HUES48 (cell line): ENCODE measurements around the gene FHIT.

Experiments
- H3K27ac ChIP-seq: one replicate; pipeline ENCODE4 v1.7.0; 2013; ENCODE audit warnings: low read depth, low read length, inconsistent platforms
- H3K27me3 ChIP-seq: 2 replicates; pipeline ENCODE4 v1.6.1; 2013; ENCODE audit warnings: mild to moderate bottlenecking, low read length; ENCODE audit not compliant: control insufficient read depth, insufficient read depth
- H3K36me3 ChIP-seq: 2 replicates; pipeline ENCODE4 v1.6.1; 2013; ENCODE audit warnings: low read length; ENCODE audit not compliant: control insufficient read depth, insufficient read depth
- H3K4me1 ChIP-seq: 2 replicates; pipeline ENCODE4 v1.6.1; 2013; ENCODE audit warnings: mild to moderate bottlenecking, low read length; ENCODE audit not compliant: control insufficient read depth, insufficient read depth
- H3K4me3 ChIP-seq: 2 replicates; pipeline ENCODE4 v1.5.1; 2013; ENCODE audit warnings: mild to moderate bottlenecking, low read depth, low read length
- H3K9ac ChIP-seq: 2 replicates; pipeline ENCODE4 v1.6.1; 2013; ENCODE audit warnings: mild to moderate bottlenecking, low read depth, low read length, moderate library complexity
- H3K9me3 ChIP-seq: 2 replicates; pipeline ENCODE4 v1.6.1; 2013; ENCODE audit warnings: low read length; ENCODE audit not compliant: control insufficient read depth, insufficient read depth

Gene FHIT

DNA sequence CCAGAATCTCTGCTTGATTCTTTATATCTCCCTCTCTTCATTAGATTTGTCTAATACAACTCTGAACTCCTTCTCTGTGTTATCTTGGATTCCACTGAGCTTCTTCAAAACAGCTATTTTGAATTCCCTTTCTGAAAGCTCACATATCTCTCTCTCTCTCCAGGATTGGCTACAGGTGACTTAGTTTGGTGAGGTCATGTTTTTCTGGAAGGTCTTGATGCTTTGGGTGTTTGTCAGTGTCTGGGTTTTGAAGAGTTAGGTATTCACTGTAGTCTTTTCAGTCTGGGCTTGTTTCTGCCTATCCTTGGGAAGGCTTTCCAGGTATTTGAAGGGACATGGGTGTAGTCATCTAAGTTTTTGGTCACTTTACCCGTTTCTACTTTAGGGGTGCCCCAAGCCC is 781.8 kb downstream of the FHIT start:
- H3K4me3 ChIP-seq = no peak overlapping the region
- H3K27me3 ChIP-seq = no peaks in the 10 kb centered on the region
- peaks cover 20% of the 10 kb centered on the region for H3K4me1 ChIP-seq
- H3K9ac ChIP-seq = no peak overlapping the region
- H3K36me3 ChIP-seq = no peaks in the 10 kb centered on the region
- H3K9me3 ChIP-seq = no peaks in the 10 kb centered on the region
- H3K27ac ChIP-seq = no peak overlapping the region

DNA sequence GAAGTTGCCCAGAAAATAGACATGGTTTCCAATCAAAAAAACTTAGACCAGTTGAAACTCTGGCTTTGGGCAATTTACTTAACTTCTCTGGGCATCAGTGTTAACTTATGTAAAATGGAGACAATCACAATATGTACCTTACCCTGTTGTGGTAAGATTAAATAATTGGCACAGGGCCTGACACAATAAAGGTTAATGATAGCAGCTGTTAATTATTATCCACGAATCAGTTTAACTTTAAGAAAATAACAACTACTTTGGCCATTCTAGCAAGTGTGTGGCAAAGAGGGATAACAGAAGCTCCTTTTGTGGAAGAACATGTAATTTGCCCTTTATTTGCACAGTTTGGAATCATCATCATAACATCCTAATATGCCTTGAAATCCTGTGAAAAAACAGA is 787.6 kb downstream of the FHIT start:
- H3K27me3 ChIP-seq = no peaks in the 10 kb centered on the region
- no peaks in the 10 kb centered on the region for H3K36me3 ChIP-seq
- 0 out of 2 replicates have a peak, but pooled peaks cover 2% of the 10 kb centered on the region for H3K4me1 ChIP-seq
- no peak overlapping the region for H3K9ac ChIP-seq
- no peak overlapping the region for H3K27ac ChIP-seq
- H3K9me3 ChIP-seq = no peaks in the 10 kb centered on the region
- no peak overlapping the region for H3K4me3 ChIP-seq

DNA sequence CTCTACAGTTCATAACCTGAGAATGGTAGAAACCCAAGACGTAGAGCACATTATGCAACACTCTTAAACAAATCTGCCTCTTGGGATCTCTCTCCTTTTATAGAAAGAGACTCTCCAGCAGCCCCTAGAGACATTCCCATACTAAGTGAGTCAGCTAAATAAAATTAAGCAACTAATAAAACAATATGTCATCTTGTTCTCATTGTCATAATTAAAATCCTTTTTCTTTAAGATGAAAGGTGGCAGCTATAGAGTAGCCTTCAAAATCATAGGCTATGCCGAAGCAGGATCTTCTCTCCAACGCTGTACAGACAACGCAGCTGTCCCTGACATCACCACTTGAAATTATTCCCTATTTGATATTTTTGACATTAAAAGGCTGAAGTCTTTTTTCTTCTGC is 790.0 kb downstream of the FHIT start:
- H3K4me3 ChIP-seq = no peak overlapping the region
- no peak overlapping the region for H3K27ac ChIP-seq
- no peak overlapping the region for H3K9ac ChIP-seq
- no peaks in the 10 kb centered on the region for H3K9me3 ChIP-seq
- no peaks in the 10 kb centered on the region for H3K36me3 ChIP-seq
- H3K4me1 ChIP-seq = no peaks in the 10 kb centered on the region
- no peaks in the 10 kb centered on the region for H3K27me3 ChIP-seq

- H3K9me3 ChIP-seq = no peaks in the 10 kb centered on the region
- H3K4me1 ChIP-seq = no peaks in the 10 kb centered on the region
- H3K36me3 ChIP-seq = no peaks in the 10 kb centered on the region
- no peak overlapping the region for H3K4me3 ChIP-seq
- H3K27me3 ChIP-seq = no peaks in the 10 kb centered on the region
- H3K9ac ChIP-seq = no peak overlapping the region
- H3K27ac ChIP-seq = no peak overlapping the region
These were observed 795.1 kb downstream of the FHIT start for GRCh38 chr3:60456180-60456579.

DNA sequence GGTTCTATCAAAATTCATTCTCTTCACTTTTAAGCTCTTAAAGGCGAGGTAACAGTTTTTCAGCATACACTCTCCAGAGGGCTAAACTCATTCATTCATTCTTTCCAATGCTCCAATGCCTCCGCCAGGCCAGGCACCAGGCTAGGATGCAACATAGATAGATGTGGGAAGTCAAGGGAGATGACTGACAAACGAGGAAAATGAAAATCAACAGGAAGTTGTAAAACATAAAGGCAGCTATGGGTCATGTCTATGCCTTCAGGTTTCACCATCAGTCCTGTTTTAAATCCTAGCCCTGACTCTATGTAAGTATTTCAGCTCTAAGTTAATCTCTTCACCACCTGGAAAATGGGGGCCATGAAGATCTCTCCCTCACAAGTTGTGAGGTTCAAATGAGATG is 797.9 kb downstream of the FHIT start:
- no peak overlapping the region for H3K27ac ChIP-seq
- H3K9me3 ChIP-seq = no peaks in the 10 kb centered on the region
- no peaks in the 10 kb centered on the region for H3K27me3 ChIP-seq
- no peaks in the 10 kb centered on the region for H3K4me1 ChIP-seq
- H3K36me3 ChIP-seq = no peaks in the 10 kb centered on the region
- no peak overlapping the region for H3K9ac ChIP-seq
- H3K4me3 ChIP-seq = no peak overlapping the region

- no peaks in the 10 kb centered on the region for H3K9me3 ChIP-seq
- no peak overlapping the region for H3K9ac ChIP-seq
- no peaks in the 10 kb centered on the region for H3K27me3 ChIP-seq
- H3K4me1 ChIP-seq = no peaks in the 10 kb centered on the region
- no peak overlapping the region for H3K4me3 ChIP-seq
- H3K27ac ChIP-seq = no peak overlapping the region
- H3K36me3 ChIP-seq = no peaks in the 10 kb centered on the region
These were observed 802.6 kb downstream of the FHIT start for GRCh38 chr3:60448696-60449095.

- Histone ChIP-seq H3K4me3 (no peak overlapping the region), H3K9me3 (no peaks in the 10 kb centered on the region), H3K4me1 (no peaks in the 10 kb centered on the region), H3K9ac (no peak overlapping the region), H3K27me3 (no peaks in the 10 kb centered on the region), H3K27ac (no peak overlapping the region), H3K36me3 (no peaks in the 10 kb centered on the region)
These were observed 805.8 kb downstream of the FHIT start for GRCh38 chr3:60445446-60445845.

DNA sequence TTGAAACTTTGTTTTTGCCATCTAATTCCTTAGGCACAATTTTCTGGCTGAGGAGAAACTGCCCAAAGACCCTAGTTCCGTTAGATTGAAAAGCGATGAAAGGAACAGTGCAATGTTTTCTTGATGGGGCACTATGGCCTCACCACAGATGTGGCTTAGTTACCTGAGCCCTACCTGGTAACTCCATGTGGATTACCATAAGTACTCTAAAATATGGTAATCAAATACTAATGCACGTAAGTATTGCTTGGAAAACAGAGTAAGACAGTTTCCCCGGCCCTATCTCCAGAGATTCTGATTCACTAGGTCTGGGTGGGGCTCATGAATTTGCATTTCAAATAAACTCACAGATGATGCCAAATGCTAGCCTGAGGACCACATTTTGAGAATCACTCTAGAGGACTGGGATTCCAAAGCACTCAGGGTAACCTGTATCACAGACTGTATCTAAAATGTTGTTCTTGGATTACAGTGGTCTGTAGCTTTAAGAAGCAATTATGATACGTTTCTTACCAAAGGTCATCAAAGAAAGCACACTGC is 806.3 kb downstream of the FHIT start:
- H3K27ac ChIP-seq = no peak overlapping the region
- H3K9ac ChIP-seq = no peak overlapping the region
- H3K36me3 ChIP-seq = no peaks in the 10 kb centered on the region
- H3K4me3 ChIP-seq = no peak overlapping the region
- H3K9me3 ChIP-seq = no peaks in the 10 kb centered on the region
- no peaks in the 10 kb centered on the region for H3K27me3 ChIP-seq
- H3K4me1 ChIP-seq = peaks cover 2% of the 10 kb centered on the region; the same call in 1 of the 2 replicates

DNA sequence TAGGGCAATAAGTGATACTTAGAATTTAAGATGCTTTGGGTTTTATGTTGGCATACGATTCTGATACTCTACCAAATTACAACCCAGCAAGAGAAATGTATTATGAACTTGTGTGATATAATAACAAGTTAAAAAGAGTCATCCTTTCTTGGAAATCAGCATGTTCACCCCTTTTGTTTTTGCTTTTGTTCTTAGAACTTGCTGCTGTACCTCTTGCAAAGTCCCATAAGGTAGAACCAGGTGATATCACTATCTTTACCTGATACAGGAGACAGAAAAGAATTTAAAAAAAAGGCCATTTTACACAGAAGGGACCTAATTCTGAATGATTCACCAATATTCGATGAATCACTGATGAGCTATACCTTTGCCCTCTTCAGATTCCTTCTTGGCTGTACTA is 810.4 kb downstream of the FHIT start:
- Histone ChIP-seq H3K9ac (no peak overlapping the region), H3K36me3 (no peaks in the 10 kb centered on the region), H3K27ac (no peak overlapping the region), H3K9me3 (no peaks in the 10 kb centered on the region), H3K4me1 (peaks cover 6% of the 10 kb centered on the region; the same call in 1 of the 2 replicates), H3K27me3 (no peaks in the 10 kb centered on the region), H3K4me3 (no peak overlapping the region)

- no peak overlapping the region for H3K4me3 ChIP-seq
- H3K4me1 ChIP-seq = peaks cover 15% of the 10 kb centered on the region; the same call in 1 of the 2 replicates
- no peak overlapping the region for H3K27ac ChIP-seq
- H3K9ac ChIP-seq = no peak overlapping the region
- no peaks in the 10 kb centered on the region for H3K36me3 ChIP-seq
- no peaks in the 10 kb centered on the region for H3K27me3 ChIP-seq
- H3K9me3 ChIP-seq = no peaks in the 10 kb centered on the region
These were observed 815.2 kb downstream of the FHIT start for GRCh38 chr3:60435941-60436650.

DNA sequence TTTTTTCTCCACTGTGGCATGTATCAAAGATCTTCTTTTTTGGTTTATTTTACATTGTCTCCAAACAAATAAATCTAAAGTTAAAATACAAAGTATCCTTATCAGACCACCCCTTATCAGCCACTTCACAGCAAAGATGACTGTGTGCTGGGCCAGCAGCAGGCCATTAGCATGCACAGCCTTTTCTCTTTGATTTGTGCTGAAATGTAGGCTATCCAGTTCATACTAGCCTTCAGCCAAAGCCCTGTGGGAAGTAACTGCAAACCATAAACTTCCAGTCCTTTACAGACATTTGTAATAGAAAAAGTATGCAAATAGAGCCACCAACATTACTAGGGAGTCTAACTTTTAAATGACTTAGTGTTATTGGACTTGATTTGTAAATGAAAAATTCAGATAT is 816.3 kb downstream of the FHIT start:
- H3K9me3 ChIP-seq = no peaks in the 10 kb centered on the region
- H3K9ac ChIP-seq = no peak overlapping the region
- H3K27ac ChIP-seq = no peak overlapping the region
- no peak overlapping the region for H3K4me3 ChIP-seq
- H3K27me3 ChIP-seq = no peaks in the 10 kb centered on the region
- H3K4me1 ChIP-seq = peaks cover 14% of the 10 kb centered on the region; the same call in 1 of the 2 replicates
- H3K36me3 ChIP-seq = no peaks in the 10 kb centered on the region
